Adrenal gland (tissue), 12 donors: ENCODE data around the gene ANXA6. TPM values are rescaled to one million over a fixed set of nuclear protein-coding genes. Genes with fewer than 3 reads are reported as not detected.

ENCODE experiments used
- DNase-seq, 7 donors: peaks; one replicate each; pipeline ENCODE4 v3.0.0-alpha.2; 2019 to 2020
- H3K27ac ChIP-seq, 5 donors: fragments of 200-600 bp; sonication (generic) in 4 of 5; 1 replicate in 3 of 5; 2 replicates in 2 of 5; pipeline versions ENCODE4 v1.5.1 to v1.8.0; 2016 to 2020; ENCODE audit warnings: mild to moderate bottlenecking in 1 of 5
- H3K27me3 ChIP-seq: fragments of 200-600 bp; 2 replicates; pipeline ENCODE4 v1.8.0; 2021
- H3K36me3 ChIP-seq, 2 donors: fragments of 200-600 bp; replicated peaks in 1 of 2; 1 replicate in 1 of 2; 2 replicates in 1 of 2; pipeline versions ENCODE4 v1.5.1 to v1.8.0; 2018 to 2022
- H3K4me1 ChIP-seq, 2 donors: fragments of 200-600 bp; replicated peaks in 1 of 2; 1 replicate in 1 of 2; 2 replicates in 1 of 2; pipeline versions ENCODE4 v1.5.1 to v1.8.0; 2018 to 2021
- H3K4me3 ChIP-seq, 4 donors: fragments of 200-600 bp; sonication (generic) in 3 of 4; one replicate each; pipeline ENCODE4 v1.5.1; 2016 to 2018
- H3K9me3 ChIP-seq, 3 donors: fragments of 200-600 bp; sonication (generic) in 1 of 3; replicated peaks in 1 of 3; 1 replicate in 2 of 3; 2 replicates in 1 of 3; pipeline versions ENCODE4 v1.5.1 to v1.8.0; 2016 to 2021
- CTCF ChIP-seq, 6 experiments: fragments of 450-650 bp in 4 of 6; fragments of 200-600 bp in 2 of 6; sonication (generic) in 1 of 6; IDR thresholded peaks; 1 replicate in 5 of 6; 2 replicates in 1 of 6; pipeline versions ENCODE4 v1.5.1 to v1.8.0; 2016 to 2021; ENCODE audit warnings: antibody characterized with exemption in 6 of 6, mild to moderate bottlenecking in 2 of 6, moderate library complexity in 1 of 6
- POLR2A ChIP-seq, 2 donors: fragments of 450-650 bp; IDR thresholded peaks; one replicate each; pipeline ENCODE4 v1.6.1; 2017; ENCODE audit warnings: antibody characterized with exemption in 2 of 2, mild to moderate bottlenecking in 2 of 2, moderate library complexity in 1 of 2
- WGBS, 4 donors: extraction: QIAGEN DNeasy Blood & Tissue Kit in 2 of 4; methylation state at CpG; one replicate each; pipeline versions ENCODE4 v1.1.5 to v1.1.7; 2013 to 2017; 5-methylcytosine and 5-hydroxymethylcytosine counted together
- intact Hi-C, 2 donors: fragments of 100-400 bp; cut with DNase I; formaldehyde crosslinking; loops; one replicate each; pipeline versions ENCODE4 v1.14.1 to v1.15.0; 2022 to 2023
- polyA plus RNA-seq, 3 donors: library from polyadenylated mRNA; stranded (reverse); fragments of 200-250 nt in 2 of 3; fragments of 350-450 nt in 1 of 3; fragmentation: Illumina TruSeq in 1 of 3; extraction: RNeasy Lipid Tissue Mini Kit (QIAGEN cat#74804) in 1 of 3; gene quantifications; one replicate each; pipeline ENCODE4 v1.2.3, GENCODE V29; 2013 to 2014
- total RNA-seq, 9 donors: library from RNA; depleted of rRNA in 4 of 9; stranded (reverse); fragments of >200 nt in 4 of 9; fragments of 120-200 nt in 1 of 9; fragmentation: NEBNext Ultra II Directional in 1 of 9; extraction: Animal tissue kit (Norgen Biotek cat#: 25700) in 1 of 9; gene quantifications; one replicate each; pipeline versions ENCODE4 v1.1.0 to v1.2.4, GENCODE V29; 2013 to 2023
- donor health status: healthy with polysubstance abuse.
- donor health status: Bipolar disorder and iron deficiency.
- donor health status: DM: yes; HTN: yes; CAD: no.
- donor health status: DM: no; HTN: no; CAD: no.
- donor health status: DM: no; HTN: no; CAD: no.
- donor health status: DM: yes; HTN: yes; CAD: no.

ANXA6 gene
- total and polyA plus RNA-seq, 12 donors: 115 to 382 (median 212) TPM

GRCh38 chr5:151174612-151175101 is 17.1 kb upstream of the ANXA6 start:
- Histone ChIP-seq H3K36me3 (no peaks in the 10 kb centered on the region), H3K4me1 (no peaks in the 10 kb centered on the region), H3K27ac (peak overlapping the region in 1 of 5 donors; percentile 31), H3K4me3 (no peak overlapping the region), H3K9me3 (no peaks in the 10 kb centered on the region), H3K27me3 (no peaks in the 10 kb centered on the region)
- no peak for TF ChIP-seq POLR2A (IDR thresholded peaks at IDR 0.05)
- TF ChIP-seq CTCF (IDR thresholded peaks at IDR 0.05): no peak
- WGBS, 4 donors: 64 to 86% (median 76%) methylated on average over 15 of the region's 15 CpGs
- DNase-seq: peak in 6 of 7 donors; percentile 30 to 76 (median 52)
- intact Hi-C loops: loop anchor here (5.0 to 10.0 kb wide), 2 partner anchors 60 to 68 kb away; no protein-coding TSS in a partner anchor

GRCh38 chr5:151173711-151174611 is 16.4 kb upstream of the ANXA6 start:
- no peaks in the 10 kb centered on the region for H3K4me1 ChIP-seq
- peak overlapping the region in 1 of 5 donors; percentile 31 for H3K27ac ChIP-seq

GRCh38 chr5:151171529-151171928 is 13.9 kb upstream of the ANXA6 start:
- TF ChIP-seq CTCF (IDR thresholded peaks at IDR 0.05): no peak
- no peak for TF ChIP-seq POLR2A (IDR thresholded peaks at IDR 0.05)
- H3K4me3 ChIP-seq: no peak overlapping the region
- intact Hi-C loops: loop anchor here in 1 of 2 donors (10.0 kb wide), 1 partner anchor 63 kb away; no protein-coding TSS in a partner anchor
- WGBS, 4 donors: 60 to 76% (median 67%) methylated on average over 1 of the region's 1 CpG
- H3K4me1 ChIP-seq: peaks cover 0 to 7% of the 10 kb centered on the region in 2 donors
- peak in 1 of 7 donors; percentile 33 for DNase-seq
- H3K9me3 ChIP-seq: no peaks in the 10 kb centered on the region
- no peaks in the 10 kb centered on the region for H3K27me3 ChIP-seq
- no peaks in the 10 kb centered on the region for H3K36me3 ChIP-seq
- H3K27ac ChIP-seq: no peak overlapping the region

More at GRCh38 chr5:151173711-151174611, 16.4 kb upstream of the ANXA6 start:
- 75 to 78% (median 75%) methylated on average over 9 to 11 of the region's 11 CpGs for WGBS, 4 donors
- H3K36me3 ChIP-seq: no peaks in the 10 kb centered on the region
- no peaks in the 10 kb centered on the region for H3K9me3 ChIP-seq
- intact Hi-C loops: loop anchor here in 1 of 2 donors (10.0 kb wide), 1 partner anchor 61 kb away; no protein-coding TSS in a partner anchor
- TF ChIP-seq CTCF (IDR thresholded peaks at IDR 0.05) (no peak), POLR2A (IDR thresholded peaks at IDR 0.05) (no peak)
- H3K4me3 ChIP-seq: no peak overlapping the region
- H3K27me3 ChIP-seq: no peaks in the 10 kb centered on the region
- peak in 2 of 7 donors; percentile 22 to 49 for DNase-seq

GRCh38 chr5:151168602-151169344 is 11.2 kb upstream of the ANXA6 start:
- H3K9me3 ChIP-seq: no peaks in the 10 kb centered on the region
- no peaks in the 10 kb centered on the region for H3K27me3 ChIP-seq
- no peak overlapping the region for H3K4me3 ChIP-seq
- intact Hi-C loops: no loop called here
- H3K27ac ChIP-seq: no peak overlapping the region
- no peaks in the 10 kb centered on the region for H3K36me3 ChIP-seq
- 66 to 85% (median 82%) methylated on average over 10 of the region's 10 CpGs for WGBS, 4 donors
- peaks cover 4 to 7% of the 10 kb centered on the region in 2 donors for H3K4me1 ChIP-seq
- no peak for TF ChIP-seq CTCF (IDR thresholded peaks at IDR 0.05)
- TF ChIP-seq POLR2A (IDR thresholded peaks at IDR 0.05): no peak
- peak in 2 of 7 donors; percentile 18 to 35 for DNase-seq
